HG03521 (cell line): ENCODE measurements around the gene FGD5.
"Not testable (repeated sequence)": the region's sequence is repeated elsewhere in the genome, so short reads cannot be mapped to it uniquely, and the experiment has no call there.

Experiments
- ATAC-seq: cut with Tn5 transposase; IDR thresholded peaks from one replicate; pipeline ENCODE4 v1.9.1; 2021; ENCODE audit warnings: mild to moderate bottlenecking, moderate library complexity; ENCODE audit not compliant: unreplicated experiment

Gene FGD5

DNA sequence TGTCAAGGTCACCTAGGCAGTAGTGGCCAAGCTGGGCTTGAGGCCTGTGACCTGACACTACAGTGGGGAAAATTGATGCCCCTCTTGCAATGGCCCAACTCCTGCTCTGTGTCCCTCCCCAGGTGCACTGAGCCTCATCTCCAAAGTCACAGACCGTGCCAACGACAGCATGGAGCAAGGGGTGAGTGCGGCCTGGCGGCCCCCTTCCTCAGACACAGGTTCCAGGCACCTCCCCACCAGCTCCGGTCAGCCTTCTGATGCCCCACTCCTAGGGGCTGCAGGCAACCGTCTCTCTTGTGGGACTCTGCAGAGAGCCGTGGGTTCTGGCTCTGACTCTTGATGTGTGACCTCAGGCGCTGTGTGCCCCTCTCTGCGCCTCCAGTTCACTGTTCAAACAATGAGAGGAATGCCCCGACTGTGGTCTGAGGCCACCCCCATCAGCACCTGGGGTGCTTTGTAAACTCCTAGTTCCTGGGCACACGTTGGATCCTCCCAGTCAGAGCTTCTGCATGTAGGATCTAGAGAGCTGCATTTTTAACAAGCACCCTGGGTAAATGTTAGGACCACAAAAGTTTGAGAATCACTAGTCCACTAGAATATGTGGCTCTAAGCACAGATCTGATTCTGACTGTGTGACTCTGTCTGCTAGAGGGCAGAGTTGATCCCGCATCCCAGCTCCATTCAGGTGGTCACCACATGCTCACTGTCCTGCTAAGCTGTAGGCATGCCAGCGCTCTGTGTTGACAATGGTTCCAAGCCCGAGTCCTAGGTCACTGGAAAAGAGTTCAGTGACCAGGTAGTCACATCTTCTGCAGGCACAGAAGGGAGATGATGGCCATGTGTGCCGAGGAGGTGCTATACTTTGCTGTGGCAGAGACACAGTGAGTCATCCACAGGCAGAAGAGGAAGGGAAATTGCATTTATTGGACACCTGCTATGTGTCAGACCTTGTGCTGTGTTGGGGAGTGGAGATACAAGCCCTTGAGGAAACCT lies 82.4 kb downstream of the FGD5 start:
- no peak for ATAC-seq

DNA sequence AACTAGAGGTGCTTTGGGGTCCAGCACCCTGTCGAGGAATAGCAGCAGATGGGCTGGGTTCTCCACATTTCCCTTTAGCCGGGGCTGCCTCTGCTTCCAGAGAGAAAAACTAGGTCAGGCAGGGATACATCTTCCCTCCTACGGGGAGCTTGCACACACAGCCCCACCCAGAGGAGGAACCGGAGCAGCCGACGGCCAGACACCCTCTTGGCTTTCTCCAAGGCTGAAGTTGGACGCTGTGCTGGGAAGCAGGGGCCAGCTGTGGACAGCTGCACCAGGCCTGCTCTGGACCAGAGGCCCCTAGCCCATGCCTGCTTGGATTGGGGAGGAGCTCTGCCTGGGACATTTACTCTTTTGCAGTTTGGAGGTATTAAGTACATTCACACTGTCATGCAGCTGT lies 84.0 kb downstream of the FGD5 start:
- ATAC-seq, result no peak

DNA sequence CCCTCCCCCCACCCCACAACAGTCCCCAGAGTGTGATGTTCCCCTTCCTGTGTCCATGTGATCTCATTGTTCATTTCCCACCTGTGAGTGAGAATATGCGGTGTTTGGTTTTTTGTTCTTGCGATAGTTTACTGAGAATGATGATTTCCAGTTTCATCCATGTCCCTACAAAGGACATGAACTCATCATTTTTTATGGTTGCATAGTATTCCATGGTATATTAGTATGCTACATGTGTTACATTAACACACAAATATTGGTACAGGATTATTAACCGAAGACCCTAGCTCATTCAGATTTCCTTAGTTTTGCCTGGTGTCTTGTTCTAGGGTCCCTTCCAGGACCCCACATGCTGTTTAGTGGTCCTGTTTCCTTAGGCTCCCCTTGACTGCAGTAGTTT lies 84.7 kb downstream of the FGD5 start:
- not testable (repeated sequence) for ATAC-seq

DNA sequence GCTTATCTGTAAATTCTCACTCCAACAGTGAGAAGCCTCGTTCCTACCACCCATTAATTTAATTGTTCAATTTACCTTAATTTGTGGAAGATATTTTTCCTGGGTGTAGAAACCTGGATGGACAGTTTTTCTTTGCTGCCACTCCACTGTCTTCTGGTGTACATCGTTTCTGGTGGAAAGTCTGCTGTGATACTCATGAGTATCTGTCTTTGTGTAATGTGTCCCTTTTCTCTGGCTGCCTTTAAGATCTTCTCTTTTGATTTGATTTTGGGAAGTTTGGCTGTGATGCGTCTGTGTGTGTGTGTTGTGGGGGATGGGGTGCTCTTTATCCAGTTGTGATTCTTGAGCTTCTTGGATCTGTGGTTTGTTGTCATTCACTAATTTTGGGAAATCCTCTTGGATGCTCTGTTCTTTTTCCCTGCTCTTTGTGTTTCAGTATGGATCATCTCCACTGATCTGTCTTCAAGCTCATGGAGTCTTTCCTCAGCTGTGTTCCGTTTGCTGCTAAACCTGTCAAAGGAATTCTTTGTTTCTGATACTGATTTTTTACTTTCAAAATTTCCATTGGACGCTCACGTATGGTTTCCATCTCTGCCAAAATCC lies 86.4 kb downstream of the FGD5 start:
- ATAC-seq, result no peak

DNA sequence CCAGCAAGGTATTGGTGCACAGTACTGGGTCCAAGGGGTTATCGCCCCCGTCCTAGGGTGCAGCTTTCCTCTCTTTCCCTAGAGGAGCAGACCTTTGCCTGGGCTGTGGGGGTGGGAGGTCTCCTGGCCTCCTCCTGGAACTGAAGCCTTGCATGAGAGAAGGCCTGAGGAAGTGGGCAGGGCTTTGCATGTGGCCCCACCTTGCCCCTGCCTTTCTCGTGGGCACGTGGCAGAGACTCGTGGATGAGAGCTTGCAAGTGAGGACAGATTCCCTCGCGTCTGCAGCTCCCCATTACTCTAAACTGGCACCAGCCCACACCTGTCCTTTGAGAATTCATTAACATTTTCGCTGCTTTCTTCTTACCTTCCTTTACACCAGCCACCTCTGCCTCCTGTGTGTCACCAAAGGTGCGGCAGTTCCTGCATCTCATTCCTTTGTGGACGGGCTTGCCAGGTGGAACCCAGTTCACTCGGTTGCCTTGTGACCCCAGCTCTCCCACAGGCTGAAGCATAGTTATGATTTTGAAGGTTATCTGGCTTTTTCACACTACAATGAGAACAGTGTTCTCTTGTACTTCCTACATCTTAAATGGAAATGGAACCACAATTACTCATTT lies 87.7 kb downstream of the FGD5 start:
- no peak for ATAC-seq

DNA sequence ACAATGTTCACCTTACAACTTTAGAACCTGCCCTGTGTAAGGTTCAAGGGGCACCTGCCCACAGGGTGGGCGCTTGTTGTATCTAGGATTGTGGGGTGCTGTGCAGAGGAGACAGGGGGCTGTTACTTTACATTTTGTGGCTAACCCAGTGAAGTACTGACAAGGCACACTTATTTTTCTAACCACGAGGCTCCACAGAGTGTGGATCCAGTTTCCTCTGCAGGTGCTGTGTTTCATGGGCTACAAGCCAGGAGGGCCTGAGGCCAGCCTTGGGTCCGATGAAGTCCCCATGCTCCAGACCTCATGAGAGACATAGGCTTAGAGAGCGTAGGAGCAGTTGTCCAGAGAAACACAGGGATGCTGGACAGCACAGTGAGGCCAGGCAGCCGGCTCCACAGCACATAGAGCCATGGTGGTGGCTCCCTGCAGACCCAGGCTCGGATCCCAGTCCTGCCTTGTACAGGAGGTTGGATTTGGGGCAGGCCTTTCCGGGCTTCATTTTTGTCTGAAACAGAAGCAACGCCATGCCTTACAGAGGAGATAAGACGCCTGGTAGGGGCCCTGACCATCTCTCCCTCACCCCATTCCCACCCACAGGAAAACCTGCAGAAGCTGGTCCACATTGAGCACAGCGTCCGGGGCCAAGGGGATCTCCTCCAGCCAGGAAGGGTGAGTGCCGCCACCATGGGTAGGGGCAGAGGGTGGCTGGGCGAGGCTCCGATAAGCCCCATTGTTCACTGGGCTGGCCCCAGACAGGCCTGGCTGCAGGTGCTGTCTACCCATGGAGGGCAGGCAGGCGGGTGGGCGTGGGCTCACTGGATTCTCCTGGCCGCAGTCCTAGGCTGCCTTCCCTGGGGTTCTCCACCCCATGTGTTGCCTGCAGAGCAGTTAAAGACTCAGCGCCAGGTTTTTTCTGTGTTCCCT lies 88.5 kb downstream of the FGD5 start:
- ATAC-seq, result no peak

DNA sequence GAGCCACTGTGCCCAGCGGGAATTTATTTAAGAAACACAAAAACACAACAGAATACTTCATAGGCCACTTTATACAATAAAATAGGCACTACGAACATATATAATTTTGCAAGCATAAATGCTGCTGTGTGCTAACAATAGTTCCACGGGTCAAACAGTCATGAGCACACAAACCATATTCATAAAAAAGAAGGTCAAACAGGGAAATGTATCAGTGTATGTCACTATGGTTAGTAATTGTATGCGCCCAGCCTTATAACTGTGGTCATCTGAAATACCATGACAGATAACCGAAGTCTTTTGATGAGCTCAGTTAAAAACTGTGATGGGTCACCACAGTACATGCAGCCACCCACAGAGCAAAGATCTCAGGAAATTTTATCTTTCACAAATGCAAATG lies 90.5 kb downstream of the FGD5 start:
- ATAC-seq, result no peak

DNA sequence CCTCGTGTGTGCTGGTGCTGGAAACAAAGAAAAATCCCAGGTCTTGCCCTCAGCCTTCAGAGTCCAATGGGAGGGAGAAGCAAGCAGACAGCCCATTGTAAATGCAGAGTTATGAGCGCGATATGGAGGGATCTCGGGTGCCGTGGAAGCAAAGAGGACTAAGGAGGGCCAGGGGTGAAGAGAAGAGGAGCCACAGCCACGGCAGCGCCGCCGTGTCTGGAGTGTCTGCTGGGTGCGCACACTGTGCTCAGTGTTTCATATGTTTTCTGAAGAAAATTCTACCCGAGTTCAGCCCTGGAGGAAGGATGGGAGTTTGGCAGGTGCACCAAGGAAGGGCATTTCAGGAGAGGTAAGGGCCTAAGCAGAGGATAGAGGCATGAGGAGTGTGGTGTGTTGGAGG lies 92.9 kb downstream of the FGD5 start:
- no peak for ATAC-seq

DNA sequence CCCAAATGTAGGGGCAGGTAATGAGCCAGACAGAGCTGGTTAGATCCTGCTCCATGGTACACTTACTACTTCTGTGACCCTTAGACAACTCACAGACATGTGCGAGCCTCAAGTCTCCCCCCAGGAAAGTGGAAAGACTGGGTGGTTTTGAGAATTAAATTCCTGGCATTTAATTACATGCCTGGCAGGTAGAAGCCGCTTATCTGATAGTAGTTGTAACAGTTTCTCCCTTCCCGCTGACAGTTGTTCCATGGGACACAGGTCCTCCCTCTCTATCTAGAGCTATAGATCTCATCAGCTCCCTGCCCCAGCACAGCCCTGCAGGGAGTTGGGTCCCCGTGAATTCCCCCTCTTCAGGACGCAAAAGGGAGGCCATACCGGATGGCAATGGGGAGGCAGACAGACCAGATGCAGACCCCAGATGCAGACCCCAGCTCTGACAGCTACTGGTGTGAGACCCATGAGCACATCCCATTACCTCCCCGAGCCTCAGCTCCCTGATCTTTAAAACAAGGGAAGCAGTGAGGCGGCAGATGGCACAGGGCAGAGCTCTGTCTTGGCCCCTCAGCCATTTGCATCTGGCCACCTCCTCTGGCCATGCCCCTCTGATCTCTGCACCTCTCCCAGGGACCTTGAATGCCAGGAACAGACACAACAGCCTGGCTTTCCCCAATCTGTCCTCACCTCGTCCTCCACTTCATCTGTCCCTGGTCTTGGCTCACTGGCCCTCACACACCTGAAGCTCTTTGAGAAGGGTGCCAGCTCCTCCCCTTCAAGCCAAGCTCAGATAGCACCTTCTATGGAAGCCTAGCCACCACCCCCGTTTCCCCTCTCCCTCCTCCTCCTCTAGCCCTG lies 94.5 kb downstream of the FGD5 start:
- no peak for ATAC-seq

DNA sequence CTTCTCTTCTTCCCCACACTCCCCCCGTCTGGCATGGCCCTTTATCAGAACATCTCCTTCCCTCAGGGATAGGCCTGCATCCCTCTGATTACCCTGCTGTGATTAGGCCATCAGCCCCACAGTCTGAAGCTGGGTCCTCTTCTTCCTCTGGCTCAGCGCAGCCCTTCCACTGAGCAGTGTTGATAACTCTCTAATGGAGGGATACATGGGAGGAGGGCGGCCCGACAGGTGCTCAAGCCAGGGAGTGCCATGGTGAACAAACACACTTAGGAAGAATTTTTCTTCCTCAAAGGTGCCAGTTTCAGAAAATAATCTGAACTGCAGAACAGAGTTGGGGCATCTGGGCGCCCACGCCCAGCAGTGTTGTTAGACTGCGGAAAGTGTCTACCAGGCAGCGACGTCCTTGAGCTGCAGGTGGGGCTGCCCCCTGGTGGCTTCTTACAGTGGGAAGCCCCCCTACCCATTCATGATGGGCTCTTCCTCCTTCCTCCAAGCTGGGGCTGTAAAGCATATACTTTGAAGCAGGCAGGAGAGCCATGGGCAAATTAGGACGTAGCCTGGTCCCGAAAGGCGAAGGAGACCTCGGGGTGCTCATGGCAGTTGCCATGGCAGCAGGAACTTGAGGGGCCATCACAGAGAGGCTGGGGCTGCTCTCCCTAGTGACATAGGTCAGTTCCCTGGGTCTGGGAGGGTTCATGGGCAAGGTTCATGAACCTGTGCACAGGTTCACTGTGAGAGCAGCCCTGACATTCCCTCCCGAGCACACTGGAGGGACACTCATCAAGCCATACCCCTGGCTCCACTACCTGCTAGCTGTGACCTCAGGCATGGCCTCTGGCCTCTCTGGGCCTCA lies 95.4 kb downstream of the FGD5 start:
- ATAC-seq, result no peak

DNA sequence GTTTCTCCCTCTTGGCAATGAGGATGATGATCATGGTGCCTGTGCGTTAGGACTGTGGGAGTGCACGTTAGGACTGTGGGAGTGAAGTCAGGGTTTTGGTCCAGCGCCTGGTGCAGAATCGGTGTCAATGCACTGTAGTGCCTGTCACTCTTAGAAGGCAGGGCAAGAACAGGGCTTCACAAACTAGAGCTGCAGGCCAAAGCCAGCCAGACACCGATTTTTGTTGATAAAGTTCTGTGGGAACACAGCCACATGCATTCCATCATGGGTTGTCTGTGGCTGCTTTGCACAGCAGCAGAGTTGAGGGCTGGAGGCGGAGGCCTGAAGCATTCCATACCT lies 96.0 kb downstream of the FGD5 start:
- no peak for ATAC-seq

DNA sequence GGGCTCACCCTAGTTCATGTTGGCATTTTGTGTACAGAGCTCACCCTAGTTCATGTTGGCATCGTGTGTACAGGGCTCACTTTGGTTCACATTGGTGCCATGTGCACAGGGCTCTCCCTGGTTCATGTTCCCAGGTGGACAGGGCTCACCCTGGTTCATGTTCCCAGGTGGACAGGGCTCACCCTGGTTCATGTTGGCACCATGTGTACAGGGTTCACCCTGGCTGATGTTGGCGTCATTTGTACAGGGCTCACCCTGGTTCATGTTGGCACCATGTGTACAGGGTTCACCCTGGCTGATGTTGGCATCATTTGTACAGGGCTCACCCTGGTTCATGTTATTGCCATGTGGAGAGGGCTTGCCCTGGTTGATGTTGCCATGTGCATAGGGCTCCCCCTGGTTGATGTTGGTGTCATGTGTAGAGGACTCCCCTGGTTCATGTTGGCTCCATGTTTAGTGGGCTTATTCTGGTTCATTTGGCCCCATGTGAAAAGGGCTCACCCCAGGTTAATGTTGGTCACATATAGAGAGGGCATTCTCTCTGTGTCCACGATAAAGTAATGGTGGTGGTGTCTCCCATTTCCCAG lies 97.0 kb downstream of the FGD5 start:
- no peak for ATAC-seq

DNA sequence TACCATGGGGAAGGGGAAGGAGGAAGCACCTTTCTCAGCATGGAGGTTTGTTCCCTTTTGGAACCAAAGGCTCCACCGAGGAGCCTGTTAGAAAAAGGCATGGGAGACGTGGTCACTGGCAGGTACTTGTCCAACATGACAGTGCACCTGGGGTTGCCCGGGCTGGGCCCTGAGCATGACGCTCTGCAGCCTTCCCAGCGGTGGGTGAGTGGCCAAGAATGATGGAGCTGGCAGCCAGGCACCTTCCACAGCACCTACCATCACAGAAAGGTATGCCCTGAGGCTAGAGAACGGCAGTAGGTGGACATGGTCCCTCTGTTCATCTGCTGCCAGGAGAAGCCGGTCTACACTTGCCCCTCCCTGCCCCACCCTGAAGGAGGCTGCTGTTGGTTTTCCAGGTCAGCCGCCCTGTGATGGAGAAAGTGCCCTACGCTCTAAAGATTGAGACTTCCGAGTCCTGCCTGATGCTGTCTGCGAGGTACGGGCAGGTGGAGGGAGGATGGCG lies 99.6 kb downstream of the FGD5 start:
- ATAC-seq, result no peak

DNA sequence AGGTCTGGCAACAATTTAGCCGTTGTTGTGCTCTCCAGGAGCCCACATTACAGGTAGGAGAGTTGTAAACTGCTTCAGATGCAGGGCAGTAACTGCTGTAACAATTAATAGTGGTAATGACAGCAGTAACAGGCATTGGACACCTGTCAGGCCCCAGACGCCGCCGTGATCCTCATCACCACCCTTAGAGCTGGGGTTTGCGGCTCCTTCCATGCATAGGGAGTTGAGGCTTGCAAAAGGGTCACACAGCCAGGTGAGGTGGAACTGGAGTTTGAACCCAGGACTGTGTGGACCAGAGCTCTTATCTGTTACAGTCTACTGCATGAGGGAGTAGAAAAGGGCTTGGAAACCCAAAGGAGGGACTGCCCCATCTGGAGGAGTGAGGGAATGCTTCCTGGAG lies 101.8 kb downstream of the FGD5 start:
- ATAC-seq, result no peak

DNA sequence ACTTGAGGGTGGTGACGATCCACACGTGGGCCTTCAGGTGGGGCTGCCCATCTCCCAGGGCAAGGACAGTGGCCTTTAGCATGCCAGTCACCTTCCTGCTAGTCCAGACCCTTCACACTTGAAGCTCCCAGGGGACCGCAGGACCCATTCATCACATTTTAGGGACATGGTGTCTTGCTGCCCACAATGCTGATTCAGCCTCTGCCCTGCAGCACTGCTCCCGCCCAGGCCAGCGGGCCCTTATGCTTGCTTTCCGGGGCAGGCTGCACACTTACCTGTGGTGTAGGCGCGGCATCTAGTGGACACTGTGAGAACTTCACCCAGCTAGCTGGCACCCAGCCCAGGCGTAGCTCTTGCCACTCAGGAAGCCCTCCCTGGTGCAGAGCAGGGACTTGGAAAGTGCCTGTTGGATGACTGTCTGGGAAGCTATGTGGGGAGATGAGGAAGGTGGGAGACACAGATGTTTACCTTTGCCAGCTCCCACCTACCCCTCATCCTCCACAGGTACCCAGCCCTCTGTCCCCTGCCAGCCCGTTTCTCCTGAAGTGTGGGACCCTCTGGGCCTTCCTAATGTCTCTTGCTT lies 102.4 kb downstream of the FGD5 start:
- peak; percentile 62 for ATAC-seq

DNA sequence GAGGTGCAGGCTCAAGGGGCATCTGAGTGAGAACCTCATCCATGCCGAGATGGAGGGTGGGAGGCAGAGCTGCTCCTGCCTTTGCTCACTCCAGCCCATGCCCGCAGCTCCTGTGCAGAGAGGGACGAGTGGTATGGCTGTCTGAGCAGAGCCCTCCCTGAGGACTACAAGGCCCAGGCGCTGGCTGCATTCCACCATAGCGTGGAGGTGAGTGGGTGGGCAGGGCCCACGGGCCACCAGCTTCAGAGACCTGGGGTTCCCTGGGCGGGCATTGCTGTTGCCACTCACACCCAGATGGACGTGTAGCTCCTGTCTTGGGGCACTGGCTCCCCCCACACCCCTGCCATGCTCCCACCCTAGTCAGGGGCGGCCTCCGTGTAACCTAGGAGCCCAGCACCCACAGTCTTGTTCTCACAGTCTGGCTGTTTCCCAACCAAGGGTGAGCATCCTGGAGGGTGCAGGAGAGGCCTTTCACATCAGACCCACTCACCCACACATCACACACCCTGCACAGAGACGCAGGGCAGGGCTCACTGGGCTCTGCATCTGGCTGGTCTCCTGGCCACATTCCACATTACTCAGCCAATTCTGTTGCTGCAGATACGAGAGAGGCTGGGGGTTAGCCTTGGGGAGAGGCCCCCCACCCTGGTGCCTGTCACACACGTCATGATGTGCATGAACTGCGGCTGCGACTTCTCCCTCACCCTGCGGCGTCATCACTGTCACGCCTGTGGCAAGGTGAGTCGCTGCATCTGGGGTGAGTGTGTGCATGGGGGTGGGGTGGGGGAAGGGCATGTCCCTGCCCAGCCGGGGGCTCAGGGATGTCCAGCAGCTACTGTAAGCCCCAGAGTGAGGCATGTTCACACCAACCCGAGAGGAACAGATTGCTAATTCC lies 103.3 kb downstream of the FGD5 start:
- no peak for ATAC-seq

DNA sequence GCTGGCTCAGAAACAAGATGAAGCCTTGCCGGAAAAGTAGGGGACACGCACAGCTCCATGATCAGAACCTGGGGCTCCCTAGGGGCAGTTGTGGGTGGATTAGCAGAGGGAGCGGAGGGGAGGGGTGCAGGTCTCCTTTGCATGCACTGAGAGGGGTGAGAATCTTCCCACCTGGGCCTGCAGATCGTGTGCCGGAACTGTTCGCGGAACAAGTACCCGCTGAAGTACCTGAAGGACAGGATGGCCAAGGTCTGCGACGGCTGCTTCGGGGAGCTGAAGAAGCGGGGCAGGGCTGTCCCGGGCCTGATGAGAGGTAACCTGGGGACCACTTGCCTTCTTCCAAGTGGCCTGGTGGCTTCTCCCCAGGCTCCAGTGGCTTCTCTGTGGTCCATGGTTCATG lies 104.1 kb downstream of the FGD5 start:
- no peak for ATAC-seq
